Measurements from ENCODE around the gene TBC1D14.

- TF ChIP-seq POLR2A (IDR thresholded peaks at IDR 0.05) = no peak
- no peak for TF ChIP-seq CTCF (IDR thresholded peaks at IDR 0.05)
These were observed 157.5 kb downstream of the TBC1D14 start for GRCh38 chr4:7067126-7067451.
